DND-41 (cell line): Measurements from ENCODE around the gene APOD.

Experiments used
- CTCF ChIP-seq: IDR thresholded peaks from 2 replicates; pipeline ENCODE4 v1.5.1; 2012; ENCODE audit warnings: borderline replicate concordance, low read length, moderate library complexity, mild to moderate bottlenecking; ENCODE audit not compliant: poor library complexity, severe bottlenecking; ENCODE audit errors: extremely low read depth
- EZH2 ChIP-seq: IDR thresholded peaks from 3 replicates; pipeline ENCODE4 v1.6.1; 2012; ENCODE audit warnings: borderline replicate concordance, low read depth, mild to moderate bottlenecking, moderate library complexity, low read length, inconsistent platforms; ENCODE audit not compliant: severe bottlenecking

GRCh38 chr3:195583831-195584542 is at the start of gene APOD:
- TF ChIP-seq CTCF (no peak), EZH2 (no peak)
